Nephron progenitor cell (in vitro differentiated cells): ENCODE measurements around the gene NRBF2.
A peak's percentile ranks its signal among the peaks of the same experiment; 100 is the strongest.
"Not testable (repeated sequence)": the region's sequence is repeated elsewhere in the genome, so short reads cannot be mapped to it uniquely, and the experiment has no call there.

Experiments used
- DNase-seq: peaks from one replicate; pipeline ENCODE4 v3.0.0; 2021
- H3K27ac Mint-ChIP-seq: 2 replicates; pipeline ENCODE4 v1.8.0; 2021; ENCODE audit warnings: mild to moderate bottlenecking, moderate library complexity, mixed read lengths
- H3K27me3 Mint-ChIP-seq: 2 replicates; pipeline ENCODE4 v1.8.0; 2021; ENCODE audit warnings: mild to moderate bottlenecking, low read depth, mixed read lengths; ENCODE audit not compliant: poor library complexity
- H3K36me3 Mint-ChIP-seq: 2 replicates; pipeline ENCODE4 v1.8.0; 2021; ENCODE audit warnings: low read depth, mixed read lengths
- H3K4me1 Mint-ChIP-seq: 2 replicates; pipeline ENCODE4 v1.8.0; 2021; ENCODE audit warnings: mixed read lengths
- H3K4me3 Mint-ChIP-seq: 2 replicates; pipeline ENCODE4 v1.8.0; 2021; ENCODE audit warnings: mild to moderate bottlenecking, moderate library complexity, mixed read lengths
- H3K9me3 Mint-ChIP-seq: 2 replicates; pipeline ENCODE4 v1.8.0; 2021; ENCODE audit warnings: mild to moderate bottlenecking, moderate library complexity, mixed read lengths
- CTCF ChIP-seq: fragments of 200-600 bp; sonication (generic); IDR thresholded peaks from 2 replicates; pipeline ENCODE4 v1.5.0; 2021; ENCODE audit warnings: antibody characterized with exemption

NRBF2 gene

GRCh38 chr10:63133056-63133820, at the start of gene NRBF2:
TSS of gene NRBF2 (plus strand) at chr10:63133328. CDS start at chr10:63133471, 143 bp downstream.
- Mint-ChIP-seq H3K27ac (peak within 1 kb of the TSS; percentile 90), H3K9me3 (peaks cover 26% of the 10 kb centered on the region), H3K27me3 (peaks cover 7% of the 10 kb centered on the region), H3K36me3 (peaks cover 23% of the 10 kb centered on the region), H3K4me1 (peaks cover 19% of the 10 kb centered on the region), H3K4me3 (peak within 1 kb of the TSS; percentile 86)
- peak; percentile 90 for DNase-seq
- no peak for TF ChIP-seq CTCF

- H3K27me3 Mint-ChIP-seq, H3K27ac Mint-ChIP-seq, H3K4me1 Mint-ChIP-seq, H3K36me3 Mint-ChIP-seq, DNase-seq, H3K4me3 Mint-ChIP-seq, H3K9me3 Mint-ChIP-seq: not testable (repeated sequence)
Measured at GRCh38 chr10:63083406-63083805, 49.7 kb upstream of the NRBF2 start.

GRCh38 chr10:63083904-63084689, 49.0 kb upstream of the NRBF2 start:
- Mint-ChIP-seq H3K9me3 (no peaks in the 10 kb centered on the region), H3K27me3 (no peaks in the 10 kb centered on the region), H3K4me1 (peaks cover 5% of the 10 kb centered on the region), H3K4me3 (no peak overlapping the region), H3K27ac (no peak overlapping the region), H3K36me3 (no peaks in the 10 kb centered on the region)
- peak; percentile 69 for TF ChIP-seq CTCF
- DNase-seq = peak; percentile 32

GRCh38 chr10:63084690-63085382, 48.3 kb upstream of the NRBF2 start:
- no peaks in the 10 kb centered on the region for H3K9me3 Mint-ChIP-seq
- H3K36me3 Mint-ChIP-seq = no peaks in the 10 kb centered on the region
- peak overlapping the region; percentile 48 for H3K27ac Mint-ChIP-seq
- H3K27me3 Mint-ChIP-seq = no peaks in the 10 kb centered on the region
- no peak overlapping the region for H3K4me3 Mint-ChIP-seq
- no peak for TF ChIP-seq CTCF
- peaks cover 5% of the 10 kb centered on the region for H3K4me1 Mint-ChIP-seq
- DNase-seq = no peak

GRCh38 chr10:63093227-63093626, 39.9 kb upstream of the NRBF2 start:
- Mint-ChIP-seq H3K27me3 (no peaks in the 10 kb centered on the region), H3K4me3 (no peak overlapping the region), H3K9me3 (no peaks in the 10 kb centered on the region), H3K4me1 (no peaks in the 10 kb centered on the region), H3K36me3 (no peaks in the 10 kb centered on the region), H3K27ac (no peak overlapping the region)
- no peak for TF ChIP-seq CTCF
- DNase-seq = no peak

GRCh38 chr10:63094405-63094804, 38.7 kb upstream of the NRBF2 start:
- H3K4me1 Mint-ChIP-seq = no peaks in the 10 kb centered on the region
- no peaks in the 10 kb centered on the region for H3K36me3 Mint-ChIP-seq
- H3K27ac Mint-ChIP-seq = no peak overlapping the region
- TF ChIP-seq CTCF = no peak
- no peaks in the 10 kb centered on the region for H3K9me3 Mint-ChIP-seq
- H3K4me3 Mint-ChIP-seq = no peak overlapping the region
- DNase-seq = no peak
- no peaks in the 10 kb centered on the region for H3K27me3 Mint-ChIP-seq
